ENCODE results near the gene MTM1. TPM values are rescaled to one million over a fixed set of nuclear protein-coding genes. Genes with fewer than 3 reads are reported as not detected.

MTM1 gene
- total RNA-seq, 4 donors from 2014 or later, result 12.7 to 73.2 (median 44.7) TPM

GRCh38 chrX:150704030-150704613 lies 135.7 kb downstream of the MTM1 start:
- WGBS, 2 donors (ENCODE audit: low coverage in 1 of 2), result 88% methylated on average over 3 of the region's 3 CpGs; no CpG with 5 or more reads in 1 of the 2 donors
- in situ Hi-C loops (cut with MboI; ENCODE audit: low pct_ligation_motif_present in 1 of 4, low pct_unique_long_range_greater_than_20kb in 1 of 4, low sequenced_read_pairs in 3 of 4), result loop anchor here in 1 of 4 donors (25.0 kb wide), 1 partner anchor 742 kb away; no protein-coding TSS in a partner anchor
- Histone ChIP-seq H3K27ac (no peak overlapping the region), H3K9me3 (no peaks in the 10 kb centered on the region), H3K4me3 (no peak overlapping the region), H3K27me3 (no peaks in the 10 kb centered on the region), H3K4me1 (no peaks in the 10 kb centered on the region), H3K36me3 (no peaks in the 10 kb centered on the region)
- TF ChIP-seq POLR2A (IDR thresholded peaks at IDR 0.05) (no peak), POLR2AphosphoS5 (IDR thresholded peaks at IDR 0.05) (no peak), CTCF (IDR thresholded peaks at IDR 0.05) (no peak), EP300 (IDR thresholded peaks at IDR 0.05; ENCODE audit: low read depth) (no peak)
- intact Hi-C loops (cut with DNase I; ENCODE audit: low total_unique reads), result no loop called here
- no peak for DNase-seq

DNA sequence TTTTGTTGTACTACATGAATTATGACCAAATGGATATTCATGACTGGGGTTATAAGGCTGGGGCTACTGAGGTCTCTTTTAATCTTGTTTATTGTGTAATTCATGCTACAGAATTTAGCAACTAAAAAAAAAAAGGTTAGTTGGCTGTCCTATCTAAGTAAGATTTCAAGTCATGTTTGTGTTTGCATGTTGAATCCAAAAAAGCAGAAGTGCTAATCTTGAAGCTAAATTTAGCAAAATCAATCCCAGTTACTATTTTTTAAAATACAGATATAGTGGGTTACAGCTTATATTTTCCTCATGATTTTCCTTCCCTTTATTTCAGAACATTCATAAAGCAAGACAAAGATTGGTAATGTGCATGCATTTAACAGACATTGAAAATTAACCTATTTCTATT lies 144.2 kb downstream of the MTM1 start:
- Histone ChIP-seq H3K4me1 (no peaks in the 10 kb centered on the region), H3K36me3 (no peaks in the 10 kb centered on the region), H3K4me3 (no peak overlapping the region), H3K9me3 (no peaks in the 10 kb centered on the region), H3K27me3 (no peaks in the 10 kb centered on the region), H3K27ac (no peak overlapping the region)
- intact Hi-C loops (cut with DNase I; ENCODE audit: low total_unique reads) (no loop called here), in situ Hi-C loops (cut with MboI; ENCODE audit: low pct_ligation_motif_present in 1 of 4, low pct_unique_long_range_greater_than_20kb in 1 of 4, low sequenced_read_pairs in 3 of 4) (loop anchor here in 1 of 4 donors (25.0 kb wide), 1 partner anchor 750 kb away; no protein-coding TSS in a partner anchor)
- TF ChIP-seq POLR2AphosphoS5 (IDR thresholded peaks at IDR 0.05), result no peak
- TF ChIP-seq POLR2A (IDR thresholded peaks at IDR 0.05), result no peak
- TF ChIP-seq CTCF (IDR thresholded peaks at IDR 0.05), result no peak
- TF ChIP-seq EP300 (IDR thresholded peaks at IDR 0.05; ENCODE audit: low read depth), result no peak
- no peak for DNase-seq

DNA sequence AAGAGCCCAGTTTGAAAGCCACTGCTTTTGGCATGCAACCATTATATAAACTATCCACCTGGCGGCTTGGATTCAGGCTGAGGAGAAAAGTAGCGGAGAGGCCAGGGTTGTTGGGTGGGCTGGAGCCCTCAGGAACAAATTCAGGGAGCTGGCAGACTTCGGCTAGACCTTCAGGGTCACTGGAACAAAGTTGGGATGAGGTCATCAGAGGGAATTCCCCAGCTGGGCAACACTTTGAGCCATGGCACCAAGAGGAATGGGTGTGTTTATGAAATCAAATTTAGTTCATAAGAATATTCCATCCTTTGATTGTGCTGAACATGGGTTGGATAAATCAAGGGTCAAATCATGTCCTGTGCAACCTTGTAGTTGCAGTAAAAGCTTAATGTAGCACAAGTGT lies 146.8 kb downstream of the MTM1 start:
- H3K27ac ChIP-seq, result no peak overlapping the region
- no peak overlapping the region for H3K4me3 ChIP-seq
- 63% methylated on average over 3 of the region's 3 CpGs; no CpG with 5 or more reads in 1 of the 2 donors for WGBS, 2 donors (ENCODE audit: low coverage in 1 of 2)
- TF ChIP-seq EP300 (IDR thresholded peaks at IDR 0.05; ENCODE audit: low read depth) (no peak), POLR2A (IDR thresholded peaks at IDR 0.05) (no peak), POLR2AphosphoS5 (IDR thresholded peaks at IDR 0.05) (no peak), CTCF (IDR thresholded peaks at IDR 0.05) (no peak)
- intact Hi-C loops (cut with DNase I; ENCODE audit: low total_unique reads), result no loop called here
- no peaks in the 10 kb centered on the region for H3K27me3 ChIP-seq
- in situ Hi-C loops (cut with MboI; ENCODE audit: low pct_ligation_motif_present in 1 of 4, low pct_unique_long_range_greater_than_20kb in 1 of 4, low sequenced_read_pairs in 3 of 4), result loop anchor here in 1 of 4 donors (25.0 kb wide), 1 partner anchor 753 kb away; no protein-coding TSS in a partner anchor
- no peaks in the 10 kb centered on the region for H3K9me3 ChIP-seq
- H3K4me1 ChIP-seq, result no peaks in the 10 kb centered on the region
- DNase-seq, result no peak
- no peaks in the 10 kb centered on the region for H3K36me3 ChIP-seq

- Histone ChIP-seq H3K27me3 (no peaks in the 10 kb centered on the region), H3K4me1 (no peaks in the 10 kb centered on the region), H3K27ac (no peak overlapping the region), H3K36me3 (no peaks in the 10 kb centered on the region), H3K9me3 (no peaks in the 10 kb centered on the region), H3K4me3 (no peak overlapping the region)
- in situ Hi-C loops (cut with MboI; ENCODE audit: low pct_ligation_motif_present in 1 of 4, low pct_unique_long_range_greater_than_20kb in 1 of 4, low sequenced_read_pairs in 3 of 4), result loop anchor here in 1 of 4 donors (25.0 kb wide), 1 partner anchor 757 kb away; no protein-coding TSS in a partner anchor
- WGBS, 2 donors (ENCODE audit: low coverage in 1 of 2), result 72 to 93% methylated on average over 2 to 4 of the region's 4 CpGs
- intact Hi-C loops (cut with DNase I; ENCODE audit: low total_unique reads), result no loop called here
- TF ChIP-seq POLR2A (IDR thresholded peaks at IDR 0.05) (no peak), POLR2AphosphoS5 (IDR thresholded peaks at IDR 0.05) (no peak), CTCF (IDR thresholded peaks at IDR 0.05) (no peak), EP300 (IDR thresholded peaks at IDR 0.05; ENCODE audit: low read depth) (no peak)
- DNase-seq, result no peak
These were observed 151.2 kb downstream of the MTM1 start for GRCh38 chrX:150719621-150720020.

Other genes with a start within 250 kb of the MTM1 start
- 1 to 10 TPM in 1 of 4 donors, under 1 TPM in 2, not detected in 1; 0.20 to 1.2 (median 0.95) TPM for gene MAMLD1, start 205.3 kb upstream of the MTM1 start, total RNA-seq
- 10 to 100 TPM; 14.6 to 25.5 (median 21.1) TPM for gene MTMR1, start 124.8 kb downstream of the MTM1 start, total RNA-seq